B cell (primary cell): ENCODE measurements around the gene KIR2DL3. TPM values are rescaled to one million over a fixed set of nuclear protein-coding genes. Genes with fewer than 3 reads are reported as not detected.

Experiments used
- ATAC-seq: fragments of 200-7000 bp; cut with Tn5 transposase; one replicate; pipeline ENCODE4 v1.10.0; 2021; ENCODE audit warnings: low read depth, mild to moderate bottlenecking, moderate number of reproducible peaks, moderate library complexity
- CTCF ChIA-PET: fragments of 350-600 bp; sonication (Branson Sonifier 250); formaldehyde crosslinking; loops from one replicate; lab custom pipeline; 2021; ENCODE audit warnings: antibody characterized with exemption, inconsistent platforms; lab: Charles Lee
- POLR2A ChIA-PET: fragments of 350-600 bp; sonication (Branson Sonifier 250); formaldehyde crosslinking; loops from one replicate; lab custom pipeline; 2021; ENCODE audit warnings: antibody characterized with exemption; lab: Charles Lee
- DNase-seq: peaks from one replicate; pipeline ENCODE4 v3.0.0; 2013
- H2AFZ ChIP-seq: 2 replicates; pipeline ENCODE4 v1.6.1; 2012; ENCODE audit warnings: mild to moderate bottlenecking, low read depth, low read length; ENCODE audit not compliant: insufficient read depth, poor library complexity, severe bottlenecking
- H3K27ac ChIP-seq, 2 donors: 1 replicate in 1 of 2; 2 replicates in 1 of 2; pipeline ENCODE4 v1.5.1; 2012 to 2013; ENCODE audit warnings: low read length in 2 of 2, mild to moderate bottlenecking in 2 of 2, moderate library complexity in 1 of 2
- H3K27me3 ChIP-seq, 4 experiments: fragments of 200-600 bp in 1 of 4; sonication (generic) in 1 of 4; replicated peaks in 1 of 4; 1 replicate in 2 of 4; 2 replicates in 2 of 4; pipeline versions ENCODE4 v1.6.1 to v1.7.0; 2013 to 2016; ENCODE audit warnings: low read length in 3 of 4, mild to moderate bottlenecking in 2 of 4, mixed read lengths in 1 of 4, moderate library complexity in 1 of 4; ENCODE audit not compliant: insufficient read depth in 4 of 4, control insufficient read depth in 3 of 4; ENCODE audit errors: control extremely low read depth in 1 of 4
- H3K36me3 ChIP-seq, 2 experiments: replicated peaks in 1 of 2; 1 replicate in 1 of 2; 2 replicates in 1 of 2; pipeline versions ENCODE4 v1.6.1 to v1.7.1; 2013; ENCODE audit warnings: low read length in 1 of 2; ENCODE audit not compliant: insufficient read depth in 2 of 2, control insufficient read depth in 1 of 2; ENCODE audit errors: control extremely low read depth in 1 of 2, extremely low read depth in 1 of 2
- H3K4me1 ChIP-seq, 2 donors: fragments of 200-600 bp in 1 of 2; sonication (generic) in 1 of 2; 1 replicate in 1 of 2; 2 replicates in 1 of 2; pipeline versions ENCODE4 v1.5.1 to v1.6.1; 2013 to 2017; ENCODE audit warnings: low read length in 2 of 2; ENCODE audit not compliant: control insufficient read depth in 2 of 2, insufficient read depth in 2 of 2
- H3K4me2 ChIP-seq: replicated peaks from 2 replicates; pipeline ENCODE3; 2012; ENCODE audit warnings: mild to moderate bottlenecking, low read depth, low read length; ENCODE audit not compliant: poor library complexity, severe bottlenecking
- H3K4me3 ChIP-seq, 5 experiments: fragments of 200-600 bp in 1 of 5; sonication (generic) in 1 of 5; 1 replicate in 3 of 5; 2 replicates in 2 of 5; pipeline versions ENCODE4 v1.5.1 to v1.7.0; 2011 to 2016; ENCODE audit warnings: low read length in 4 of 5, mild to moderate bottlenecking in 4 of 5, low read depth in 2 of 5, control low read depth in 1 of 5, moderate library complexity in 1 of 5; ENCODE audit not compliant: insufficient read depth in 1 of 5; ENCODE audit errors: control extremely low read depth in 1 of 5, extremely low read depth in 1 of 5
- H3K79me2 ChIP-seq: fragments of 200-600 bp; sonication (generic); one replicate; pipeline ENCODE4 v1.6.0; 2016; ENCODE audit warnings: low read length; ENCODE audit not compliant: control insufficient read depth, insufficient read depth
- H3K9ac ChIP-seq: fragments of 200-600 bp; sonication (generic); 2 replicates; pipeline ENCODE4 v1.6.1; 2017; ENCODE audit warnings: mild to moderate bottlenecking, low read length, moderate library complexity
- H3K9me3 ChIP-seq, 3 donors: one replicate each; pipeline versions ENCODE4 v1.6.1 to v1.7.1; 2013; ENCODE audit warnings: low read length in 2 of 3; ENCODE audit not compliant: control insufficient read depth in 2 of 3, insufficient read depth in 1 of 3; ENCODE audit errors: control extremely low read depth in 1 of 3
- H4K20me1 ChIP-seq: 2 replicates; pipeline ENCODE4 v1.6.0; 2012; ENCODE audit warnings: mild to moderate bottlenecking, low read length; ENCODE audit not compliant: insufficient read depth, control insufficient read depth, poor library complexity, severe bottlenecking
- H3K27ac Mint-ChIP-seq: one replicate; pipeline ENCODE4 v1.8.0; 2021; ENCODE audit warnings: mixed read lengths
- H3K27me3 Mint-ChIP-seq: one replicate; pipeline ENCODE4 v1.8.0; 2021; ENCODE audit warnings: mixed read lengths
- H3K4me1 Mint-ChIP-seq: one replicate; pipeline ENCODE4 v1.8.0; 2021; ENCODE audit warnings: mixed read lengths
- H3K4me3 Mint-ChIP-seq: one replicate; pipeline ENCODE4 v1.8.0; 2021; ENCODE audit warnings: mixed read lengths
- H3K9me3 Mint-ChIP-seq: one replicate; pipeline ENCODE4 v1.8.0; 2022; ENCODE audit warnings: mixed read lengths; ENCODE audit not compliant: insufficient read depth
- EZH2 ChIP-seq: IDR thresholded peaks from 2 replicates; pipeline ENCODE4 v1.6.1; 2012; ENCODE audit warnings: borderline replicate concordance, low read depth, mild to moderate bottlenecking, moderate library complexity, low read length; ENCODE audit not compliant: insufficient read depth, poor library complexity, severe bottlenecking
- WGBS: methylation state at CpG from one replicate; pipeline ENCODE4 v1.1.5; 2013; ENCODE audit warnings: missing lambda C conversion rate; ENCODE audit not compliant: insufficient coverage; 5-methylcytosine and 5-hydroxymethylcytosine counted together
- intact Hi-C: fragments of 100-400 bp; cut with micrococcal nuclease; formaldehyde crosslinking; loops from one replicate; pipeline ENCODE4 v1.10.0; 2022
- polyA plus RNA-seq: library from polyadenylated mRNA; depleted of rRNA; stranded (reverse); fragments of >200 nt; gene quantifications from 2 replicates; pipeline ENCODE4 v1.2.3, GENCODE V29; 2012
- total RNA-seq, 2 donors: library from RNA; stranded (reverse); fragments of 120-200 nt in 1 of 2; gene quantifications; 1 replicate in 1 of 2; 2 replicates in 1 of 2; pipeline versions ENCODE4 v1.2.3 to v1.2.4, GENCODE V29; 2013 to 2022
- TF ChIP-seq, protein P1 (sequence below): fragments of 200-600 bp; IDR thresholded peaks from one replicate; pipeline ENCODE4 v1.8.0; 2022; ENCODE audit warnings: antibody characterized with exemption, mild to moderate bottlenecking

Gene KIR2DL3
- total and polyA plus RNA-seq, 2 donors (not counting 1 experiment from before 2014, with no cell fraction given), result not detected

DNA sequence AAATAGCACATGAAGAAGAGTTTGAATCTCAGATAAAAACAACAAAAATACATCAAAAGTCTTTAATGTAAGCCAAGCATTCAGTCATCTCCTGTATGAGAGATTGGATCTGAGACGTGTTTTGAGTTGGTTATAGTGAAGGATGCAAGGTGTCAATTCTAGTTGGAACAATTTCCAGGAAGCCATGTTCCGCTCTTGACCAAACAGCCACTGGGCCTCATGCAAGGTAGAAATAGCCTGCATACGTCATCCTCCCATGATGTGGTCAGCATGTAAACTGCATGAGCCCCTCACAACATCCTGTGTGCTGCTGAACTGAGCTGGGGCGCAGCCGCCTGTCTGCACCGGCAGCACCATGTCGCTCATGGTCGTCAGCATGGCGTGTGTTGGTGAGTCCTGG is 14.2 kb upstream of the KIR2DL3 start, which contains the start of gene KIR3DL3:
TSS of gene KIR3DL3 (plus strand) at position 301 of the 400 bp plus-strand sequence. CDS start at position 356, 55 bp downstream.
- Mint-ChIP-seq H3K4me3 (no peak within 1 kb of the TSS), H3K27me3 (peaks cover 10% of the 10 kb centered on the region), H3K9me3 (peaks cover 11% of the 10 kb centered on the region), H3K4me1 (no peaks in the 10 kb centered on the region), H3K27ac (no peak within 1 kb of the TSS)
- Histone ChIP-seq H3K4me3 (no peak within 1 kb of the TSS), H3K4me2 (no peak within 1 kb of the TSS), H4K20me1 (no peaks in the 10 kb centered on the region), H3K9me3 (peaks cover 0 to 13% (median 12%) of the 10 kb centered on the region in 3 donors), H3K9ac (no peak within 1 kb of the TSS), H3K27ac (no peak within 1 kb of the TSS), H2AFZ (no peak within 1 kb of the TSS), H3K79me2 (no peaks in the 10 kb centered on the region), H3K4me1 (no peaks in the 10 kb centered on the region), H3K36me3 (no peaks in the 10 kb centered on the region), H3K27me3 (no peaks in the 10 kb centered on the region)
- CTCF ChIA-PET, result no interaction called here
- WGBS, result 77% methylated on average over 6 of the region's 9 CpGs
- POLR2A ChIA-PET, result no interaction called here
- no peak for DNase-seq
- ATAC-seq, result no peak
- intact Hi-C loops, result no loop called here
- TF ChIP-seq, protein P1, sequence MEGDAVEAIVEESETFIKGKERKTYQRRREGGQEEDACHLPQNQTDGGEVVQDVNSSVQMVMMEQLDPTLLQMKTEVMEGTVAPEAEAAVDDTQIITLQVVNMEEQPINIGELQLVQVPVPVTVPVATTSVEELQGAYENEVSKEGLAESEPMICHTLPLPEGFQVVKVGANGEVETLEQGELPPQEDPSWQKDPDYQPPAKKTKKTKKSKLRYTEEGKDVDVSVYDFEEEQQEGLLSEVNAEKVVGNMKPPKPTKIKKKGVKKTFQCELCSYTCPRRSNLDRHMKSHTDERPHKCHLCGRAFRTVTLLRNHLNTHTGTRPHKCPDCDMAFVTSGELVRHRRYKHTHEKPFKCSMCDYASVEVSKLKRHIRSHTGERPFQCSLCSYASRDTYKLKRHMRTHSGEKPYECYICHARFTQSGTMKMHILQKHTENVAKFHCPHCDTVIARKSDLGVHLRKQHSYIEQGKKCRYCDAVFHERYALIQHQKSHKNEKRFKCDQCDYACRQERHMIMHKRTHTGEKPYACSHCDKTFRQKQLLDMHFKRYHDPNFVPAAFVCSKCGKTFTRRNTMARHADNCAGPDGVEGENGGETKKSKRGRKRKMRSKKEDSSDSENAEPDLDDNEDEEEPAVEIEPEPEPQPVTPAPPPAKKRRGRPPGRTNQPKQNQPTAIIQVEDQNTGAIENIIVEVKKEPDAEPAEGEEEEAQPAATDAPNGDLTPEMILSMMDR, result no peak
- TF ChIP-seq EZH2, result no peak

DNA sequence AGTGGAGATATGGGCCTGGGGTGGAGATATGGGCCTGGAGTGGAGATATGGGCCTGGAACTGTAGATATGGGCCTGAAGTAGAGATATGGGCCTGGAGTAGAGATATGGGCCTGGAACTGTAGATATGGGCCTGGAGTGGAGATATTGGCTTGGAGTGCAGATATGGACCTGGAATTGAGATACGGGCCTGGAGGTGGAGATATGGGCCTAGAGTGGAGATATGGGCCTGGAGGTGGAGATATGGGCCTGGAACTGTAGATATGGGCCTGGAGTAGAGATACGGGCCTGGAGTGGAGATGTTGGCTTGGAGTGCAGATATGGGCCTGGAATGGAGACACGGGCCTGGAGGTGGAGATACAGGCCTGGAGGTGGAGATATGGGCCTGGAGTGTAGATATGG is 13.7 kb upstream of the KIR2DL3 start:
- Histone ChIP-seq H3K4me2 (no peak overlapping the region), H3K27ac (no peak overlapping the region), H3K36me3 (no peaks in the 10 kb centered on the region), H3K9ac (no peak overlapping the region), H3K4me3 (no peak overlapping the region), H4K20me1 (no peaks in the 10 kb centered on the region), H3K27me3 (no peaks in the 10 kb centered on the region), H3K79me2 (no peaks in the 10 kb centered on the region), H2AFZ (no peak overlapping the region), H3K9me3 (peaks cover 0 to 15% (median 12%) of the 10 kb centered on the region in 3 donors), H3K4me1 (no peaks in the 10 kb centered on the region)
- H3K4me1 Mint-ChIP-seq, result no peaks in the 10 kb centered on the region
- H3K27me3 Mint-ChIP-seq, result peaks cover 10% of the 10 kb centered on the region
- CTCF ChIA-PET, result no interaction called here
- H3K27ac Mint-ChIP-seq, result no peak overlapping the region
- ATAC-seq (no peak), DNase-seq (no peak)
- TF ChIP-seq, protein P1, result no peak
- no peak for TF ChIP-seq EZH2
- H3K4me3 Mint-ChIP-seq, result no peak overlapping the region
- POLR2A ChIA-PET, result no interaction called here
- intact Hi-C loops, result no loop called here
- WGBS, result 52% methylated on average over 3 of the region's 3 CpGs
- H3K9me3 Mint-ChIP-seq, result peaks cover 9% of the 10 kb centered on the region
